Esophagus muscularis mucosa (tissue), 2 donors: ENCODE results near the gene ITGAL.

Source experiments
- EP300 ChIP-seq: sonication (generic); formaldehyde crosslinking; IDR thresholded peaks from one replicate; pipeline ENCODE4 v1.6.1; 2017; ENCODE audit warnings: antibody characterized with exemption
- POLR2A ChIP-seq: fragments of 450-650 bp; IDR thresholded peaks from one replicate; pipeline ENCODE4 v1.6.1; 2017; ENCODE audit warnings: antibody characterized with exemption, moderate library complexity, mild to moderate bottlenecking, low read depth

DNA sequence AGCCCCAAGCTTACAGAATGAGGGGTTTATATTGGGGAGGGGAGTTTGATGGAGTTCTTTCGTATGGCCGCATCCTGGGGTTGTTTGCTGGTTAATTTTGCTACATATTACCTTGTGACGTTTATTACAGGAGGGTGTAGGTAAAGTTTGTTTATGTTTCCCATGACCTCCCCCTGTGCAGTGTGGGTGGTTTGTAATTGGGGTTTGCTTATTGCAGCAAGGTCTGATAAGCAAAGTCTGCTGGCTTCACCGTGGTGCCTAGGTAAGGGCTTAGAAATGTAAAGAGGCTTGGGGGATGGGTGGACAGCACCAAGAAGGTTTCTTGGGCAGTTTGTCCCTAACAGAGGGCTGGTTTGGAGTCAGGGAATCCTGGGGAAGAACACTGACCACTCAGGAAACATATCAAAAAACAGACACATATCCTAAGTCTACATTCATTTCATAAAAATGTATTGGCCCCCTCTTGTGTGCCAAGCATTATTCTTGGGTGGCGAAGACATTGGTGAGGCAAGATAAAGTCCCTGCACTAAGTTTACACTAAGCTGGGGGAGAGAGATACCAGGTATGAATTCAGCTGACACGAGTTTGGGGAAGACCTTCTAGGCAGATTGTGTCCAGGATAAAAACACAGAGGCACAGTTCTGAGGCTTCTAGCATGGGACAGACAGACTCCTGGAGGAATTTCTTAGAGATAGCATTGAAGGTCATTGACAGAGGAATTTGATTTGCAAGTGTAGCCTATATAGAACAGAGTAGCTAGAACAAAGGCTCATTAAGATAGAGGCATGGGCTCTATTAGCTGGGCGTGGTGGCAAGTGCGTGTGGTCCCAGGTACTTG lies 76.1 kb downstream of the ITGAL start:
- TF ChIP-seq POLR2A, result no peak
- TF ChIP-seq EP300, result no peak
